GM21447 (cell line): ENCODE data around the gene PRMT7.

Experiments
- ATAC-seq: cut with Tn5 transposase; IDR thresholded peaks from one replicate; pipeline ENCODE4 v1.9.1; 2021; ENCODE audit not compliant: unreplicated experiment

Gene PRMT7

GRCh38 chr16:68389006-68389405 is 78.2 kb downstream of the PRMT7 start:
- no peak for ATAC-seq

DNA sequence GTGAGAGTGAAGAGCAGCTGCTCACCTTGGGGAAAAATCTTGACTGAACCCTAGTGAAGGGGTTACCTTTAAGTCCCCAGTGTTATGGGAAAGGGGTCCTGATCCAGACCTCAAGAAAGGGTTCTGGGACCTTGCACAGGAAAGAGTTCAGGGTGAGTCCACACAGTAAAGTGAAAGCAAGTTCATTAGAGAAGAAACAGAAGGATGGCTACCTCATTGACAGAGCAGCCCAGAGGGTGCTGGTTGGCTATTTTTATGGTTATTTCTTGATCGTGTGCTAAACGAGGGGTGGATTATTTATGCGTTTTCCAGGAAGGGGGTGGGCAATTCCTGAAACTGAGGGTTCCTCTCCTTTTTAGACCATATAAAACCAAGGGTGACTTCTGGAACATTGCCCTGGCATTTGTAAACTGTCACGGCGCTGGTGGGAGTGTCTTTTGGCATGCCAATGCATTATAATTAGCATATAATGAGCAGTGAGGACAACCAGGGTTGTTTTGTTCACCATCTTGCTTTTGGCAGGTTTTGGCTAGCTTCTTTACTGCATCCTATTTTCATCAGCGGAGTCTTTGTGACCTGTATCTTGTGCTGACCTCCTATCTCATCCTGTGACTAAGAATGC is 79.0 kb downstream of the PRMT7 start:
- ATAC-seq = no peak

- ATAC-seq = no peak
These were observed 82.5 kb downstream of the PRMT7 start for GRCh38 chr16:68393333-68393732.

DNA sequence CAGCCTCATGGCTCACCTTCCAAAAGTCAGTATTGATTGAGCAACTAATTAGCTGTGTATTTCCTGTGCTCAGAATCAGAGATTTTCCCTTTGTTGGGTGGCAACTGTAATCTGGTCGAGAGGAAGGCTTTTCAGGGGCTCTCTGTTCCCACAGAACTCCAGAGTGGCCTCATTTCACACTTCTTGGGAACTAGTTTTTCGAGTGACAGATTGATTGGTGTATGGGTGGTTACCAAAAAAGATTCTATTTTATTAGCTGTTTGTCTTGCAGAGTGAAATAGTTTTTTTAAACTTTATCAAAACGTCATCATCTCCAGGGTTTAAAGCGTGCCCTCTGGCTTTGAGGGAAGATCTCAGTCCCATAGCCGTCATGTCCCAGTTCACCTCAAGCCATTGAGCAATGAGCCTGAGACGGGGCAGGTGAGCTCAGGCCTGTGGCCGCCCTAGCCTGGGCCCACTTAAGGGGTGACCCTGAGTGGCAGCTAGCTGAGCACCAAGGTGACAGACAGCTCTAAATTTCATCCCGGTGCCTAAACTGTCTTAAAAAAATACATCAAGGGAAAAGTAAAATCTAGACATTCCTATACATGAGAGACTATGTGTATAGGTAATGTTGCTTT is 84.5 kb downstream of the PRMT7 start:
- no peak for ATAC-seq

GRCh38 chr16:68395815-68396214 is 85.0 kb downstream of the PRMT7 start:
- no peak for ATAC-seq

GRCh38 chr16:68396481-68396880 is 85.7 kb downstream of the PRMT7 start:
- no peak for ATAC-seq

- no peak for ATAC-seq
These were observed 86.9 kb downstream of the PRMT7 start for GRCh38 chr16:68397710-68398201.

GRCh38 chr16:68399456-68399855 is 88.6 kb downstream of the PRMT7 start:
- ATAC-seq = no peak

- ATAC-seq = no peak
These were observed 89.5 kb downstream of the PRMT7 start for GRCh38 chr16:68400083-68400923.

GRCh38 chr16:68400924-68401460 is 90.2 kb downstream of the PRMT7 start:
- ATAC-seq = no peak

GRCh38 chr16:68401871-68402747 is 91.3 kb downstream of the PRMT7 start:
- ATAC-seq = no peak

GRCh38 chr16:68402748-68403040 is 91.9 kb downstream of the PRMT7 start:
- no peak for ATAC-seq

GRCh38 chr16:68403177-68403576 is 92.4 kb downstream of the PRMT7 start:
- ATAC-seq = no peak

DNA sequence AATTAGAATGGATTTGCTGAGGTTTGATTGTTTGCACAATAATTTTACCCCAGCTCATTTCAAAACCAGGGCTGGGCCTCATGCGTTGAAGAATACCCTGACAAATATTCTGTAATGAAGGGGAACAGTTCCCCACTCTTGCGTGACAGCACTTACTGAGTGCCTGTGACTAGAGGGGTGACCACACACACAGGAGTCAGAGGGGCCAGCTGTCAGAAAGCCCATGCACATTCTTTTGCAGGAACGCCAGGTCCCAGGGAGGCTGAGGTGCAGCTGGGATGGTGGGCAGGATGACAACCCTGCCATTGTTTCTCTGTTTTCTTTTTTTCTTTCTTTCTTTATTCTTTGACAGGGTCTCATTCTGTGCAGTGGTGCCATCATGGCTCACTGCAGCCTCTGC is 92.9 kb downstream of the PRMT7 start:
- no peak for ATAC-seq

- ATAC-seq = no peak
These were observed 94.0 kb downstream of the PRMT7 start for GRCh38 chr16:68404736-68405345.

- ATAC-seq = no peak
These were observed 95.8 kb downstream of the PRMT7 start for GRCh38 chr16:68406458-68407152.
